ENCODE measurements around the gene MAP3K5.

Gene MAP3K5

DNA sequence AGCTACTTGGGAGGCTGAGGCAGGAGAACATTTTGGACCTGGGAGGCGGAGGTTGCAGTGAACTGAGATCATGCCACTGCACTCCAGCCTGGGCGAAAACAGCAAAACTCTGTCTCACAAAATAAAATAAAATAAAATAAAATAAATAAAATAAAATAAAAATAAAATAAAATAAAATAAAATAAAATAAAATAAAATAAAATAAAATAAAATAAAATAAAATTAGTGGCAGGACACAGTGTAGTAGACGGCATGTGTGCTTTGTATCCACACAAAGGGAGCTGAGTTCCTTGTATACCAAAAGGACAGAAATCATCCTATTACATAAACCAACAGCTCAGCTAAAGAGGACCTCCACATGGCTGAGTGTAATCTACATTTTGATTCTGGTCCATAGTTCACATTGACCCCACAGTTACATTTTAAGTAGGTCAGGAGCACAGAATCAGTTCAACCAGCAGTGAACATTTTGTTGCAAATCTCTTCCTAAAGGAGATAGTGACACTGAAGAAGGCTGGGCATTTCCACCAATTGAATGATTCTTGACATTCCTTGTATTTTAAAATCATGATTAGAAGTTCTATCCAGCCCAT, 150.3 kb downstream of the MAP3K5 start:
- no peak for DNase-seq

- no peak for DNase-seq
Measured at GRCh38 chr6:136641166-136641565, 151.1 kb downstream of the MAP3K5 start.

DNA sequence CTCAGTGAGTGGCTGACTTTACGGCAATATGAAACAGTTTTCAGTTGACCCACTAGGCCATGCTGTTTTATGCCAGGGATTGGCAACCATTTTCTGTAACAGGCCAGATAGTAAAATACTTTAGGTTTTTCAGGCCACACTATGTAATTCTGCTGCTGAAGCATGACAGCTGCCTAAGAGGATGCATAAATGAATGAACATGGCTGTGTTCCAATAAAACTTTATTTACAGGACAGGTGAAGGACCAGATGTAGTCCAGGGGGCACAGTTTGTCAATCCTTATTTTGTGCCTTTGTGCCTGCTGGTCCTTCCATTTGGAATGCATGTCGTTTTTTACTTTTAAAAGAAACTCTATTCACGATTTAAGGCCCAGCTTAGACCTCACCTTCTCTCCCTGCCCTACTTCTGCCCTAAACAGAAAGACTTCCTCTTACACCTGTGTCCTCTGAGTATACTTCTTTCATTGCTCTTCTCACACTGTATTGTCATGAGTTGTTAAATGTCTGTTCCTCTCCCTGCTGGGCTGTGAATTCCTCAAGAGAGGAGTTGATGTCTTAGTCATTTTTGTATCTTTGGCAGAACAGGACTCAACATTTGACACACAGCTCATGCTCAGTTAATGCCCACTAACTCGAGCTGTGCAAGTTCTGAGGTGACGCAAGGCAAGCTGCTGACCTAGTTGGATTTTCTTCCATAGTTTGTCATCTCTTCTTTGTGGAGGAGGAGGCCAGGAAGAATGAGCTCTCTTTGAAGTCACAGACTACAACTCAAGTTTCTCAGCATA, 152.0 kb downstream of the MAP3K5 start:
- DNase-seq: no peak

DNA sequence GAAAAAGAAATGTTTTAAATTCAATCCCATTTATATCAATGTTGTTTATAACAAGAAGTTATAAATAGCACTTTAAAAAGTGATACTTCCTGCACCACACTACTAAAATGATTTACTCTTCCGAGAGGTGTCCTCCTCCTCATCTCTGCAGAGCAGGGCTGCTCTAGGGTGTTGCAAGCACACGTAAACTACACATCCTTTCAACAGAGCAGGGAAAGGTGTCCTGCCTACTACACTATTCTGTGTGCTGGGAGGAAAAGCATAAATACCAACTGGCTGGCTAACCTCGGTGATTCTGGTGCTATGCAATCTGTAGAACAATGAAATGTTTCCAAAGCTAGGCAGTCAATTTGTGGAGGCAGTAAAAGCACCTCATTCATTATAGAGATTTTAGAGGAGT, 152.6 kb downstream of the MAP3K5 start:
- no peak for DNase-seq

GRCh38 chr6:136635615-136636014, 156.7 kb downstream of the MAP3K5 start:
- DNase-seq: no peak

- DNase-seq: no peak
Measured at GRCh38 chr6:136633355-136633754, 158.9 kb downstream of the MAP3K5 start.

- DNase-seq: no peak
Measured at GRCh38 chr6:136628996-136629395, 163.3 kb downstream of the MAP3K5 start.

GRCh38 chr6:136627191-136627590, 165.1 kb downstream of the MAP3K5 start:
- no peak for DNase-seq

DNA sequence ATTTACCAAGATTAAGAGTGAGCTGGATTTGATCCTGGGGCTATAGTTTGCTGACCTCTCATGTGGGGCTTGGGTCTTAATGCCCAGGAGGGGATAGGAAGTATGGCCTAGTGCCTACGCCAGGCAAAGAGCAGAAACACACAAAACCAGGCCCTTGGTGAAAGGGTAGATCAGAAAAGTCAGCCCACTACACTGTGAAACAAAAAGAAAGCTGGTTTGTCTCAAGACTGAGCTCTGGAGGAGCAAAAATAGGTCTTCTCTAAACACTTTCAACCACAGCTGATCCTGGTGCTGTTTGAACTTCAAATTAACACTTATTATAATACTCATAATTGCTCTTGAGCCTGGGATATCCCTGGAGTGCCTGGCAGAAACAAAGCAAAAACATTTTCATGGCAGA, 167.0 kb downstream of the MAP3K5 start:
- DNase-seq: no peak

- no peak for DNase-seq
Measured at GRCh38 chr6:136624347-136624746, 167.9 kb downstream of the MAP3K5 start.

- DNase-seq: no peak
Measured at GRCh38 chr6:136618086-136618485, 174.2 kb downstream of the MAP3K5 start.

DNA sequence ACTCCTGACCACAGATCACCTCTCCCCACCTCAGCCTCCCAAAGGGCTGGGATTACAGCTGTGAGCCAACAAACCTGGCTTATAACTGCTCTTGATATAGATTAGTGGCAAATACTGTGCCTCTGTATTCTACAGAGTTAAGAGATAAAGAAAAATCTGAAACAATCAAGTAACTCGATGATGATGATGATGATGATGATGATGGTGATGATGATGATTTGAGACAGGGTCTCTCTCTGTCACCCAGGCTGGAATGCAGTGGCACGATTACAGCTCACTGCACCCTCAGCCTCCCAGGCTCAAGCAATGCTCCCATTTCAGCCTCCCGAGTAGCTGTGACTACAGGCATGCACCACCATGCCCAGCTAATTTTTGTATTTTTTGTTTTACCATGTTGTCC, 175.8 kb downstream of the MAP3K5 start:
- no peak for DNase-seq

DNA sequence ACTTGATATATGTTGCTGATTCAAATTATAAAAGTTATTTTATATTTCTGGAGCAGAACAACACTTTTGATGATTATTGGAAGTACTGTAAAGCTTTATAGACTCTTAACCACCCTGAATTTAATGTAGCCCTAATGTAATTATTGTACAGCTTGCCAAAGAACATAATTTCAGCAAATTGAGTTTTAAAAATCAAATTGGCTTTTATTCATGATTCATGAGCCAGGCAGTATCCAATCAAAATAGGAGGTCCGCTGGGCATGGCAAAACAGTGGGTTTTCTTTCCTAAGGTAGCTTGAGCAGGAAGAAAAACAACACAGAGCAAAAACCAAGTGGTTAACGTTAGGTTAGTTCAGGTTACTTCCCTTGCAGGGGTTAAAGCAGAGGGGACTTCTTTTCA, 177.3 kb downstream of the MAP3K5 start:
- DNase-seq: no peak

DNA sequence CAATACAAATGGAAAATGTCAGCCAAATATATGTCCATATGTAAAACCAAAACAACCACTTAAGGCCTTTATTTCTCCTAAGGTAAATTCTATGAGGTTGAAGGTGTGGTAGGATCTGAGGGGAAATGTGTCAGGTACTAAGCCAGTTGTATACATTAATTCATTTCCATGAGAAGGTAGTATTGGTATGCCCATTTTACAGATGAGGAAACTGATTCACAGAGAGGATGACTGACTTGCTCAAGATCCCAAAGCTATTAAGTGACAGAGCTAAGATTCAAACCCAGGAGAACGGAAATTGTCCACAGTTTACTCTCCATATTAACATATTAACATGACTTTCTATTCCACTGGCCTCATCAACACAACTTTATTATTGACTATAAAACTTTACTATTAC, 177.9 kb downstream of the MAP3K5 start:
- DNase-seq: no peak

DNA sequence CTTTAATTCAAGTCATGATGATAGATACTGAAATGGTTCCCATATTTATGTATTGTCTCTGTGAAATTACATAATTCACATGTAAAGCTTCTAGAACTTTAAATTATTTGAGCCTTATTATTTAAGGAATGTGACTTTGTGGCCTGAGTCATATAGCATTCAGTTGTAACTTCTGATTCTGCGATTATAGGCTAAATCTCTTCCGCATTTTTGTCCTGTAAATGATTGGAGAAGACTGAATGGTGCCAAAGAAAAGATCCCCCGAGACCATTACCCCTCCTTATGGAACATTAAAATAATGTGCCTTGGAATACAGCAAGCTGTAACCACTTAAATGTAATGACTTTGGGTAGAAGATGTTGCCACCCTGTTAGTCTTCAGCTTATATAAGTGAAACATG, 178.8 kb downstream of the MAP3K5 start:
- DNase-seq: no peak

GRCh38 chr6:136612666-136613389, 179.4 kb downstream of the MAP3K5 start:
- no peak for DNase-seq

DNA sequence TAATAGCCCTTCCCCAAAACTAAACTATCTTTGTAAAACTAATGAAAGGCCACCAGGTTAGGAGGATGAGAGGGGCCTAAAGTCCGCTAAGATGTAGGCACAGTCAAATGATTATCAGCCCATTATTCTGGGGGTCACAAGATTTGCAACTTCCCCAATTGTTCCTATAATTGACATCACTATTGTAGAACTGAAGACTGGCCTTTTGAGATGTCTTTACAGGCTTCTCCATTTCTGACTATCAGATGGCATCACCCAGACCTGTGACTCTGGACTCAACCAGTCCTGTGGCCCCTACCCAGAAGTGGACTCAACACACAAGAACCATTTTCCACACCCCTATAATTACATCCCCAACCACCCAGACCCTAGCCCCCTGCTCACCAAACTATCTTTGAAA, 180.5 kb downstream of the MAP3K5 start:
- DNase-seq: no peak

- no peak for DNase-seq
Measured at GRCh38 chr6:136611133-136611532, 181.1 kb downstream of the MAP3K5 start.

GRCh38 chr6:136609873-136610706, 182.2 kb downstream of the MAP3K5 start:
- DNase-seq: no peak

DNA sequence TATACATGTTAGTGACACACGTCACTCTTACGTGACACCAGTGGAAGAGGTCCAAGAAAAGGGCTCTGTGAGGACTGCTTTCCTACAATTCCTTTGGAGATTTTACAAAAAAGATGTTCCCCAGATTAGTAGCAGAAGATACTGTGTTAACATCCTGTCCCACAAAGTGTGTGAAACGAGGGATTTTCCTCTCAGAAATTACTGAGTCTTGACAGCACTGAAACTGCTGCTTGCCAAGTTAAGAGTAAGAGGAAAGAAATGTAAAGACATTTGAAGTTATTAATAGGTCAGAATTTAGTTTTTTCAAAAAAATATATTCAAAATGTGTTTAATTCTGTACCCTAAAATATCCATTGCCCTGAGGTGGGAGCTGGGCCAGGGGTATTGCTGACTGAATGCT, 183.3 kb downstream of the MAP3K5 start:
- DNase-seq: no peak

GRCh38 chr6:136607932-136608772, 184.1 kb downstream of the MAP3K5 start:
- DNase-seq: no peak
